SU-DHL-6 (cell line): Measurements from ENCODE around the gene LHPP.

Source experiments
- CTCF ChIP-seq: fragments of 200-600 bp; sonication (generic); IDR thresholded peaks from one replicate; pipeline ENCODE4 v1.5.1; 2017; ENCODE audit warnings: antibody characterized with exemption, mild to moderate bottlenecking, low read length, moderate library complexity; ENCODE audit not compliant: insufficient read depth, poor library complexity, severe bottlenecking
- EZH2phosphoT487 ChIP-seq: fragments of 200-600 bp; sonication (generic), shearing (Covaris generic); conservative IDR thresholded peaks from 2 replicates; pipeline ENCODE4 v1.6.1; 2018; ENCODE audit warnings: mild to moderate bottlenecking, antibody characterized with exemption, low read length, moderate library complexity, mixed read lengths

GRCh38 chr10:124551755-124552154 lies 90.1 kb downstream of the LHPP start:
- TF ChIP-seq CTCF (no peak), EZH2phosphoT487 (no peak)
